Peyer's patch (tissue), 4 donors: Measurements from ENCODE around the gene SH3RF3. TPM values are rescaled to one million over a fixed set of nuclear protein-coding genes. Genes with fewer than 3 reads are reported as not detected.

ENCODE experiments used
- DNase-seq, 3 donors: peaks; one replicate each; pipeline ENCODE4 v3.0.0-alpha.2; 2017 to 2019
- H3K27ac ChIP-seq, 4 donors: fragments of 200-600 bp; sonication (generic); one replicate each; pipeline ENCODE4 v1.5.1; 2016 to 2019
- H3K27me3 ChIP-seq, 2 donors: fragments of 200-600 bp; sonication (generic); one replicate each; pipeline ENCODE4 v1.5.1; 2019
- H3K36me3 ChIP-seq, 3 donors: fragments of 200-600 bp; sonication (generic); one replicate each; pipeline ENCODE4 v1.5.1; 2016 to 2019
- H3K4me1 ChIP-seq, 4 donors: fragments of 200-600 bp; sonication (generic); one replicate each; pipeline ENCODE4 v1.5.1; 2016 to 2019
- H3K4me3 ChIP-seq, 4 donors: fragments of 200-600 bp; sonication (generic); 1 replicate in 3 of 4; 2 replicates in 1 of 4; pipeline ENCODE4 v1.5.1; 2016 to 2019; ENCODE audit warnings: mild to moderate bottlenecking in 1 of 4
- H3K9me3 ChIP-seq, 4 donors: fragments of 200-600 bp; sonication (generic); one replicate each; pipeline ENCODE4 v1.5.1; 2016 to 2019; ENCODE audit warnings: mild to moderate bottlenecking in 1 of 4
- CTCF ChIP-seq, 6 experiments: fragments of 450-650 bp in 4 of 6; fragments of 200-600 bp in 2 of 6; sonication (generic) in 1 of 6; IDR thresholded peaks; one replicate each; pipeline ENCODE4 v1.5.1; 2017 to 2019; ENCODE audit warnings: antibody characterized with exemption in 6 of 6, mild to moderate bottlenecking in 3 of 6, moderate library complexity in 1 of 6
- POLR2A ChIP-seq, 2 donors: fragments of 450-650 bp; IDR thresholded peaks; one replicate each; pipeline ENCODE4 v1.5.1; 2017; ENCODE audit warnings: antibody characterized with exemption in 2 of 2, mild to moderate bottlenecking in 2 of 2, moderate library complexity in 2 of 2
- total RNA-seq, 4 donors: library from RNA; depleted of rRNA; stranded (reverse); fragments of >200 nt; gene quantifications; one replicate each; pipeline ENCODE4 v1.1.0, GENCODE V29; 2016

Gene SH3RF3
- total RNA-seq, 4 donors from 2014 or later: 1.1 to 5.0 (median 3.3) TPM

- no peaks in the 10 kb centered on the region for H3K9me3 ChIP-seq
- no peak overlapping the region for H3K4me3 ChIP-seq
- peak overlapping the region in 2 of 4 donors; percentile 35 to 38 for H3K27ac ChIP-seq
- no peaks in the 10 kb centered on the region for H3K27me3 ChIP-seq
- H3K4me1 ChIP-seq: peaks cover 0 to 16% (median 0%) of the 10 kb centered on the region in 4 donors
- DNase-seq: no peak
- TF ChIP-seq POLR2A (IDR thresholded peaks at IDR 0.05) (no peak), CTCF (IDR thresholded peaks at IDR 0.05) (no peak)
- no peaks in the 10 kb centered on the region for H3K36me3 ChIP-seq
These were observed 196.6 kb downstream of the SH3RF3 start for GRCh38 chr2:109325570-109325969.

GRCh38 chr2:109326306-109326705 lies 197.3 kb downstream of the SH3RF3 start:
- H3K27me3 ChIP-seq: no peaks in the 10 kb centered on the region
- no peaks in the 10 kb centered on the region for H3K9me3 ChIP-seq
- TF ChIP-seq CTCF (IDR thresholded peaks at IDR 0.05) (no peak), POLR2A (IDR thresholded peaks at IDR 0.05) (no peak)
- H3K27ac ChIP-seq: no peak overlapping the region
- no peaks in the 10 kb centered on the region for H3K36me3 ChIP-seq
- H3K4me1 ChIP-seq: peaks cover 0 to 16% (median 0%) of the 10 kb centered on the region in 4 donors
- no peak for DNase-seq
- no peak overlapping the region for H3K4me3 ChIP-seq

- no peak overlapping the region for H3K27ac ChIP-seq
- no peaks in the 10 kb centered on the region for H3K27me3 ChIP-seq
- no peak overlapping the region for H3K4me3 ChIP-seq
- H3K4me1 ChIP-seq: peaks cover 0 to 18% (median 3%) of the 10 kb centered on the region in 4 donors
- H3K36me3 ChIP-seq: no peaks in the 10 kb centered on the region
- DNase-seq: no peak
- no peak for TF ChIP-seq POLR2A (IDR thresholded peaks at IDR 0.05)
- no peak for TF ChIP-seq CTCF (IDR thresholded peaks at IDR 0.05)
- H3K9me3 ChIP-seq: no peaks in the 10 kb centered on the region
These were observed 201.1 kb downstream of the SH3RF3 start for GRCh38 chr2:109330056-109330455.

- Histone ChIP-seq H3K27ac (no peak overlapping the region), H3K9me3 (no peaks in the 10 kb centered on the region), H3K4me3 (no peak overlapping the region), H3K36me3 (no peaks in the 10 kb centered on the region), H3K4me1 (peaks cover 0 to 18% (median 3%) of the 10 kb centered on the region in 4 donors), H3K27me3 (no peaks in the 10 kb centered on the region)
- no peak for DNase-seq
- TF ChIP-seq CTCF (IDR thresholded peaks at IDR 0.05) (no peak), POLR2A (IDR thresholded peaks at IDR 0.05) (no peak)
These were observed 202.1 kb downstream of the SH3RF3 start for GRCh38 chr2:109331081-109331480.

GRCh38 chr2:109331896-109332848 lies 203.2 kb downstream of the SH3RF3 start:
- DNase-seq: peak; percentile 48 to 72 (median 58)
- no peaks in the 10 kb centered on the region for H3K36me3 ChIP-seq
- no peaks in the 10 kb centered on the region for H3K27me3 ChIP-seq
- H3K9me3 ChIP-seq: no peaks in the 10 kb centered on the region
- no peak for TF ChIP-seq CTCF (IDR thresholded peaks at IDR 0.05)
- no peak for TF ChIP-seq POLR2A (IDR thresholded peaks at IDR 0.05)
- H3K4me1 ChIP-seq: peaks cover 0 to 18% (median 3%) of the 10 kb centered on the region in 4 donors
- H3K27ac ChIP-seq: peak overlapping the region in 2 of 4 donors; percentile 4 to 40
- peak overlapping the region in 1 of 4 donors; percentile 5 for H3K4me3 ChIP-seq
